GM19397 (cell line): ENCODE data around the gene AHSA1.

Experiments
- ATAC-seq: cut with Tn5 transposase; IDR thresholded peaks from one replicate; pipeline ENCODE4 v1.9.1; 2021; ENCODE audit warnings: mild to moderate bottlenecking, moderate library complexity; ENCODE audit not compliant: unreplicated experiment

AHSA1 gene

GRCh38 chr14:77507762-77508161 lies 49.9 kb downstream of the AHSA1 start:
- no peak for ATAC-seq

- no peak for ATAC-seq
Measured at GRCh38 chr14:77508249-77508648, 50.4 kb downstream of the AHSA1 start.

- no peak for ATAC-seq
Measured at GRCh38 chr14:77508876-77509275, 51.0 kb downstream of the AHSA1 start.

GRCh38 chr14:77509366-77509765 lies 51.5 kb downstream of the AHSA1 start:
- ATAC-seq: no peak

- no peak for ATAC-seq
Measured at GRCh38 chr14:77511486-77512162, 53.7 kb downstream of the AHSA1 start.

GRCh38 chr14:77516126-77516525 lies 58.2 kb downstream of the AHSA1 start:
- no peak for ATAC-seq
